Thyroid gland (tissue), 4 donors: Measurements from ENCODE around the gene KLHL28.

Source experiments
- CTCF ChIP-seq, 6 experiments: fragments of 200-600 bp in 3 of 6; fragments of 450-650 bp in 3 of 6; sonication (generic) in 3 of 6; IDR thresholded peaks; one replicate each; pipeline ENCODE4 v1.5.1; 2016 to 2019; ENCODE audit warnings: antibody characterized with exemption in 6 of 6, mild to moderate bottlenecking in 2 of 6, inconsistent platforms in 1 of 6, moderate library complexity in 1 of 6
- POLR2A ChIP-seq, 2 donors: fragments of 450-650 bp; IDR thresholded peaks; one replicate each; pipeline ENCODE4 v1.6.1; 2017; ENCODE audit warnings: antibody characterized with exemption in 2 of 2, mild to moderate bottlenecking in 2 of 2, moderate library complexity in 1 of 2

GRCh38 chr14:44887596-44887955, 74.2 kb downstream of the KLHL28 start:
- TF ChIP-seq CTCF (IDR thresholded peaks at IDR 0.05) (no peak), POLR2A (IDR thresholded peaks at IDR 0.05) (no peak)
